Erythroblast (primary cell): Measurements from ENCODE around the gene SRSF4.

Experiments used
- GATA1 ChIP-seq: IDR thresholded peaks from 2 replicates; pipeline ENCODE4 v1.6.1; 2011; ENCODE audit warnings: low read depth, mild to moderate bottlenecking, control low read depth, low read length, moderate library complexity
- POLR2A ChIP-seq: IDR thresholded peaks from 2 replicates; pipeline ENCODE4 v1.6.1; 2011; ENCODE audit warnings: mild to moderate bottlenecking, low read length

DNA sequence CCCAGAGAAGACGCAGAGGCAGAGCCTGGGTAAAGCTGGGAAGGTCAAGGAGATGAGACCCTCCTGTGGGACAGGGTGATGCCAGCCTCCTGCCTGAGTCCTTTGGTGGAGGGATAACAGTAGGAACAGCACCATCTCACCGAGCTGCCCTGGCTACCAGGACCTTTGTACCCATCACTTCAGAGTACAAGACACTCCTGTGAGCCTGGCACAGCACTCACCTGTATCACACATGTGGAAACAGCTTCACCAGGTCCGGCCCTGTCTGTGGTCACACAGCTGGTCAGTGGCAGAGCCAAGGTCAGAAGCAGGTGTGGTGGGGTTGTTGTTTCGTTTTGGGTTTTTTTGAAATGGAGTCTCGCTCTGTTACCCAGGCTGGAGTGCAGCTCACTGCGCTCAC, 53.0 kb downstream of the SRSF4 start:
- no peak for TF ChIP-seq POLR2A
- TF ChIP-seq GATA1: no peak
